Measurements from ENCODE around the gene MEF2B.

DNA sequence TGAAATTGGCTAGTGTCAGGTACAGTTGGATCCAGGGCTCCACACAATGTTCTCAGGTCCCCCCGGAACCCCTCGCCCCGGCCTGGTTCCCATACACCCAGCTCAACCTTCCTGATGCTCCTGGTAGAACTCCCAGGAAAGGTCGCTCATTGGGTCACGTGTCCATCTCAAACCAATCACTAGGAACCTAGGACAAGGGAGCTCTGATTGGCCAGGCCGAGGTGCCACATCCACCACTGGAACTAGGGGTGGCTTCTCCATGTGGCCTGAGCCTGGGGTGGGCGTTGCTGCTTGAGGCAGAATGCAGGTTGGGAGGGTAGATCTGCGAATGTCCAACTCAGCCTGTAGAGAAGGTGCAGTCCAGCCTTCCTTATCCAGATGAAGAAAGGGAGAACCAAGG lies 6.9 kb upstream of the MEF2B start:
- TF ChIP-seq, protein P1, sequence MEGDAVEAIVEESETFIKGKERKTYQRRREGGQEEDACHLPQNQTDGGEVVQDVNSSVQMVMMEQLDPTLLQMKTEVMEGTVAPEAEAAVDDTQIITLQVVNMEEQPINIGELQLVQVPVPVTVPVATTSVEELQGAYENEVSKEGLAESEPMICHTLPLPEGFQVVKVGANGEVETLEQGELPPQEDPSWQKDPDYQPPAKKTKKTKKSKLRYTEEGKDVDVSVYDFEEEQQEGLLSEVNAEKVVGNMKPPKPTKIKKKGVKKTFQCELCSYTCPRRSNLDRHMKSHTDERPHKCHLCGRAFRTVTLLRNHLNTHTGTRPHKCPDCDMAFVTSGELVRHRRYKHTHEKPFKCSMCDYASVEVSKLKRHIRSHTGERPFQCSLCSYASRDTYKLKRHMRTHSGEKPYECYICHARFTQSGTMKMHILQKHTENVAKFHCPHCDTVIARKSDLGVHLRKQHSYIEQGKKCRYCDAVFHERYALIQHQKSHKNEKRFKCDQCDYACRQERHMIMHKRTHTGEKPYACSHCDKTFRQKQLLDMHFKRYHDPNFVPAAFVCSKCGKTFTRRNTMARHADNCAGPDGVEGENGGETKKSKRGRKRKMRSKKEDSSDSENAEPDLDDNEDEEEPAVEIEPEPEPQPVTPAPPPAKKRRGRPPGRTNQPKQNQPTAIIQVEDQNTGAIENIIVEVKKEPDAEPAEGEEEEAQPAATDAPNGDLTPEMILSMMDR (IDR thresholded peaks at IDR 0.05), result no peak
- no peak for TF ChIP-seq POLR2A (IDR thresholded peaks at IDR 0.05)

Measured in adrenal gland (tissue), 5 donors.